HG03135 (cell line): Measurements from ENCODE around the gene GLI3.

Experiments
- ATAC-seq: cut with Tn5 transposase; IDR thresholded peaks from one replicate; pipeline ENCODE4 v1.9.1; 2021; ENCODE audit warnings: mild to moderate bottlenecking, moderate library complexity; ENCODE audit not compliant: unreplicated experiment

Gene GLI3

GRCh38 chr7:42236976-42237810 is at the start of gene GLI3:
GLI3 (minus strand) TSS chr7:42237209; CDS start chr7:42223253, 13,956 bp downstream.
- peak; percentile 59 for ATAC-seq

GRCh38 chr7:42285383-42285824 is 48.4 kb upstream of the GLI3 start:
- no peak for ATAC-seq

DNA sequence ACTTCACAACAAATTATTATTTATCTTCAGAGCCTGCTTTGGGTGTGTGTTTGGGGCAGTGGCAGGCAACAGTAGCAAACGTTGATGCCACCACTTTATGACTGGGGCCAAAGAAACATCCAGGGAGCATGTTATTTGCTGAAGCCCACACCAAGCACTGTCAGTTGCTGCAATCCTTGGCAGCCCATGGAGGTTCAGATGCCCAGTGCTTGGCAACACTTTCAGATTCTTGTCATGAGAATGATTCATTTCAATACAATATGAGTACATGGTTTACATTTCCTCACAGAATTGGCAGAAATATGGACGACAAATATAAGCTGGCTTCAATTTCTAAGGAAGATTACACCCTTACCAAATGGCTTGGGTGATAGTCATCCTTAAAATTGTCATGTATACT is 46.5 kb upstream of the GLI3 start:
- ATAC-seq, result no peak

- no peak for ATAC-seq
Measured at GRCh38 chr7:42278344-42278743, 41.3 kb upstream of the GLI3 start.

- ATAC-seq, result no peak
Measured at GRCh38 chr7:42274053-42274452, 37.0 kb upstream of the GLI3 start.

GRCh38 chr7:42272793-42273665 is 36.0 kb upstream of the GLI3 start:
- no peak for ATAC-seq

- no peak for ATAC-seq
Measured at GRCh38 chr7:42269161-42269560, 32.2 kb upstream of the GLI3 start.

DNA sequence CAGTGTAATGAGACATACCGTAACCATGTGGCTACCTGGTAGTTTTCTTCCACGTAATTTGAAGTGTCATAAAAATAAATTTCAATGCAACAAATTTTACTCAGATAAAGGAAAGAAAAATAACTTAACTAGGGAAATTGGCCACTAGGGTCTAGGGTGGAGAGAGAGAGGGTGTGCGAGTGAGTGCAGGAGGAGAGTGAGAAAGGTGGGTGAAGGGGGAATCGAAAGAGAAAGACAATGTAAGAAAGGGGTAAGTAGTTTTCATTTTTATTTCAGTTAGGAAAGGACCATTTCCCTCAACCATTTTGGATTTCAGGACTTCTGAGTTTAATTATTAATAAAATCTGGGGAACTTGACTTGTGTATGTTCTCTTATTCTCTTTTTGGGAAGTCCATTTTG is 27.7 kb upstream of the GLI3 start:
- ATAC-seq, result no peak

DNA sequence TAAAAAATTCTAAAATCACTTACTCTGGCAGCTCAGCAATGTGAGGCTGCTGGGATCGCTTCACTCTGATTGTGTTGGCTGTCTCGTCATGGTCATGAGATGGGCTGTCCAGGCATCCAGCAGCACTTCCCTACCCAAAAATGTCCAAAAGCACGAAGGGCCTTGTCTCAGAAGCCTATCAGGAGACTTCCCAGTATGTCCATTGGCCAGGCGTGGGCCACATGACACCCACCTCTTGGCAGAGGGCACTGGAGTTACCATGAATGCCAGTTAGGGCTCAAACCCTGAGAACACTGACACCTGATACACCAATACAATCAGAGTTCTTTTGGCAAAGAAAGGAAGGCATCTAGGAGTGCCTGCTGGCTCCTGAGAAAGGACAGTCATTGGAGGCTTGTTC is 27.0 kb upstream of the GLI3 start:
- no peak for ATAC-seq

DNA sequence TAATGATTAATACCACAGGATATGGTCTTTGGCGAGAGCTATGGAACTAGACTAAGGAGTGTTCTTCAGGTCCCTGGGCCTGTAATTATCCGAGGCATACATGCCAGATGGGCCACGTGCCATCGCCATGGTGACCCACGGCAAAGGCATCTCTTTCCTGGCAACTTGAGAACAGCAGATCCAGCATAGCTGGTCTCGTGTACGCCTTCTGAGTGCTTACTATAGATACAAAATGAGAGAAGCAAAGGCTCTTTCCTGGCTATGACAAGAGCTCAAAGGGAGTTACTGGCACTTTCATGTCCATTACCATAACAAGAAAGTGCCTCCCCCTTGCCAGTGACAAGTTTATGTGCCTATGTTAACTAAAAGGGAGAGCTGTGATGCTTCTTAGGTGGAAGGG is 26.0 kb upstream of the GLI3 start:
- no peak for ATAC-seq

- no peak for ATAC-seq
Measured at GRCh38 chr7:42254217-42254616, 17.2 kb upstream of the GLI3 start.

DNA sequence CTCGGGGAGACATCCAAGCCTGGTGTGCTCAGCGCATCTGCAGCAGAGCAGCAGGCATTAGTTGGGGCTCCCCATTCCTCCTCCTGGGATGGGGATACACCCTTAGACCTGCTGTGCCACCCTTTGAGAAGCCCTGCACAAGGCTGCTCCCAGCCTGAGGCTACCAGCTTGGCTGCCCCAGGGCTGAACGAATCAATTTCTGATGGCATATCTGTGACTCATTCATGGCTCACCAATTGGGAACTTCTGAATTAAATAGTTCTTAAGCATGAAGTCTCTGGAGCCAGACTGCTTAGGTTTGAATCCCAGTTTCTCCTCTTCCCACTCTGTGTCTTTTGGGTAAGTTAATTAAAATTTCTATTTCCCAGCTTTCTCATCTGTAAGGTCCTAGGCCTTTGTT is 16.3 kb upstream of the GLI3 start:
- ATAC-seq, result no peak

DNA sequence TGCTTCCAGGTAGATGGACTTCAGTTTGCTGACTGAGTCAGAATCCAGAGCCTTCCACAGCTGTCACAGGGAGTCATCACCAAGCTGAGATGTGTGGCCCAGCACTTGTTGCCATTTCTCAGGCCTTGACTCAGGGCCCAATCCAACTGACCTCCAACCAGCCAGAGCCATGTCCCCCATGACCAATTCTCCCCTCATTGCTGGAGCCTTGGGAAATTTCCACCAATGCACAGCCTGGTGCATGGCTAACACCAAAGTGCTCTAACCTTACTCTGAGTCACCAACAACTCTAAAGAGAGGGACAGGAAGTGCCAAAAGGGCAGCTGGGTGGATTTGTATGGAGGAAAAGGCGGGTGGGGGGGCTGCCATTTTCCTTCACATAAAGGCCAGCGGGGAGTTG is 13.4 kb upstream of the GLI3 start:
- no peak for ATAC-seq

DNA sequence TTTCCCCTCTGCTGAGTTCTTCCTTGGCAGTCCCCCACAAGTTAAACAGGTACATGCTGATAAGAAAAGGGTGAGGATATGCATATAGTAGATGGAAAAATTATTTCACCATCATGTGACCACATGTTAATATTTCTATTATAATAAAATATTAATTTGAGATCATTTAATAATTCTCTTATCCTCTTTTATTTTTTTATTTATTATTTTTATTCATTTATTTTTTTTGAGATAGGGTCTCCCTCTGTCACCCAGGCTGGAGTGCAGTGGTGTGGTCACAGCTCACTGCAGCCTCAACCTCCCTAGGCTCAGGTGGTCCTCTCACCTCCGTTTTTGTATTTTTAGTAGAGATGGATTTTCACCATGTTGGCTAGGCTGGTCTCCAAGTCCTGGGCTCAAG is 11.6 kb upstream of the GLI3 start:
- ATAC-seq, result no peak

DNA sequence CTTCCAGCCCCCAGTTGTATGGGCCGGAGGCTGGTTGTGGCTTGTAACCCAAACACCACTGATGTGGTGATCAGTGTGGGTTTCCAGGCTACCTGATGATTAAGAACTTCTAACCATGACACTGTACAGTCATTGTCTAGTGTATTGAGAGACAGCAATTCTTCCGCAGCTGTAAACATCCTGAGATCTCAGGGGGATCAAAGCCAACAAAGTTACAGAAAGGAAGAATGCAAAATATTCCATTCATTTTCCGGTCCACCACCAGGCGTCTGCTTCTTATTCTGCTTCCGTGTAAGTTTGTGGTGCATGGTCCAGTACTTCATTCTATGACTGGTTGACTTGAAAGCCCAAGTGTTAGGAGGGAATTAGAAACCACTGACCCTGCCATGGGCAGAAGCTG is 10.3 kb upstream of the GLI3 start:
- ATAC-seq, result no peak

GRCh38 chr7:42244828-42245227 is 7.8 kb upstream of the GLI3 start:
- ATAC-seq, result no peak

DNA sequence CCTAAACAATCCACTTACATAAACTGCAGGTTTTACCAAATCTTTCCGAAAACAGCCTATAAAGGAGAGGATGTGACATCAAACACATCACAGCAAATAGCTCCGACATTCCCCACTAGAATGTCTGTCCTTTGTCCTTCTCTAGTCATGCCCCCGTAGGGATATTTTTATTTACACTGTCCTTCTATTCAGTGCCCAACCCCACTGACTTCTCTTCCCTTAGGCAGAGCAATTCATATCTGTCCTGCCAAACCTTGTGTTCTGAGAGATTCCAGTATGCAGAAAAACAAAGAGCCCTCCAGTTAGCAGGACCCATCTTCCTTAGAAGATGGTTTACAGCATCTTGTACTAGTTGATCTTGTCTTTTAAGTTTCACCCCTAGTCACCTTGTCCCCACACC is 5.4 kb upstream of the GLI3 start:
- no peak for ATAC-seq

- no peak for ATAC-seq
Measured at GRCh38 chr7:42241424-42241823, 4.4 kb upstream of the GLI3 start.

GRCh38 chr7:42240416-42240815 is 3.4 kb upstream of the GLI3 start:
- no peak for ATAC-seq

- no peak for ATAC-seq
Measured at GRCh38 chr7:42238709-42239366, 1.8 kb upstream of the GLI3 start.

- no peak for ATAC-seq
Measured at GRCh38 chr7:42237811-42238541, 967 bp upstream of the GLI3 start.
